GM12878 (cell line): ENCODE measurements around the gene SNX10. TPM values are rescaled to one million over a fixed set of nuclear protein-coding genes. Genes with fewer than 3 reads are reported as not detected.

Experiments
- GATAD2B ChIP-seq: fragments of 450-650 bp; conservative IDR thresholded peaks from 2 replicates; pipeline ENCODE4 v1.6.1; 2017; ENCODE audit warnings: low read depth, mild to moderate bottlenecking, moderate library complexity
- HDGF ChIP-seq: fragments of 450-650 bp; IDR thresholded peaks from 2 replicates; pipeline ENCODE4 v1.6.1; 2016; ENCODE audit warnings: antibody characterized with exemption
- IKZF2 ChIP-seq, 2 experiments: fragments of 450-650 bp; IDR thresholded peaks; 2 replicates each; pipeline ENCODE4 v1.6.1; 2017; ENCODE audit warnings: mild to moderate bottlenecking in 2 of 2, moderate library complexity in 2 of 2
- IRF4 ChIP-seq: IDR thresholded peaks from 2 replicates; pipeline ENCODE4 v1.6.1; 2011; ENCODE audit warnings: low read depth, low read length
- KAT2A ChIP-seq: conservative IDR thresholded peaks from 2 replicates; pipeline ENCODE4 v1.6.1; 2011; ENCODE audit warnings: low read depth, low read length; ENCODE audit not compliant: control insufficient read depth
- MTA2 ChIP-seq: fragments of 450-650 bp; IDR thresholded peaks from 2 replicates; pipeline ENCODE4 v1.6.1; 2016; ENCODE audit warnings: low read depth, mild to moderate bottlenecking, moderate library complexity
- RAD51 ChIP-seq: fragments of 450-650 bp; IDR thresholded peaks from 2 replicates; pipeline ENCODE4 v1.6.1; 2016; ENCODE audit warnings: moderate library complexity, mild to moderate bottlenecking, inconsistent platforms
- RUNX3 ChIP-seq: IDR thresholded peaks from 2 replicates; pipeline ENCODE4 v1.6.1; 2012; ENCODE audit warnings: low read length, inconsistent platforms
- SMARCA5 ChIP-seq: fragments of 450-650 bp; IDR thresholded peaks from 2 replicates; pipeline ENCODE4 v1.6.1; 2017; ENCODE audit warnings: mild to moderate bottlenecking
- STAT3 ChIP-seq: IDR thresholded peaks from 2 replicates; pipeline ENCODE4 v1.6.1; 2011; ENCODE audit warnings: low read depth, low read length, improper control_type of control experiment
- SUZ12 ChIP-seq: fragments of 200-600 bp; sonication (generic); IDR thresholded peaks from one replicate; pipeline ENCODE4 v1.6.1; 2018; ENCODE audit warnings: antibody characterized with exemption, mild to moderate bottlenecking; ENCODE audit not compliant: unreplicated experiment
- USF2 ChIP-seq: IDR thresholded peaks from 2 replicates; pipeline ENCODE4 v1.6.1; 2011; ENCODE audit warnings: low read depth, low read length, improper control_type of control experiment, borderline replicate concordance
- ZNF592 ChIP-seq: fragments of 450-650 bp; IDR thresholded peaks from 2 replicates; pipeline ENCODE4 v1.6.1; 2017; ENCODE audit warnings: mild to moderate bottlenecking, moderate library complexity
- ZNF622 ChIP-seq: fragments of 450-650 bp; IDR thresholded peaks from 2 replicates; pipeline ENCODE4 v1.6.1; 2017; ENCODE audit warnings: mild to moderate bottlenecking, inconsistent platforms
- ZSCAN29 ChIP-seq: fragments of 450-650 bp; IDR thresholded peaks from 2 replicates; pipeline ENCODE4 v1.6.1; 2017; ENCODE audit warnings: mild to moderate bottlenecking, moderate library complexity
- ZZZ3 ChIP-seq: IDR thresholded peaks from 2 replicates; pipeline ENCODE4 v1.6.1; 2011; ENCODE audit warnings: low read depth; ENCODE audit not compliant: control insufficient read depth, insufficient read length
- polyA plus RNA-seq, 11 experiments: library from polyadenylated mRNA; depleted of rRNA in 4 of 11; unstranded in 6 of 11; stranded (reverse) in 5 of 11; fragments of >200 nt; fragmentation: Nextera tagmentation in 4 of 11; fragmentation: Illumina TruSeq in 1 of 11; extraction: Ambion mirVana in 4 of 11; extraction: Trizol in 1 of 11; gene quantifications; 1 replicate in 1 of 11; 2 replicates in 10 of 11; pipeline versions ENCODE4 v1.2.1 to v1.2.3, GENCODE V29; 2011 to 2016; ENCODE audit warnings: inconsistent platforms in 2 of 11, missing spikeins in 2 of 11, low read depth in 1 of 11
- total RNA-seq, 4 experiments: library from RNA; depleted of rRNA in 3 of 4; stranded (reverse); fragments of >200 nt in 3 of 4; fragmentation: Illumina TruSeq in 1 of 4; extraction: Trizol in 1 of 4; gene quantifications; 2 replicates each; pipeline versions ENCODE4 v1.2.1 to v1.2.3, GENCODE V29; 2013 to 2021

The SNX10 gene
- total and polyA plus RNA-seq, 10 of the 15 experiments (the other 5 are each of a cell fraction or from before 2014, with no cell fraction given), result 22.0 to 56.2 (median 30.1) TPM

- TF ChIP-seq STAT3, result no peak
- TF ChIP-seq RUNX3, result peak; percentile 80
- TF ChIP-seq RAD51, result no peak
- peak; percentile 41; the same call in 1 of the 2 replicates for TF ChIP-seq HDGF
- no peak for TF ChIP-seq SUZ12
- no peak for TF ChIP-seq ZNF622
- no peak for TF ChIP-seq MTA2
- no peak for TF ChIP-seq ZSCAN29
- TF ChIP-seq KAT2A, result no peak
- 0 out of 2 replicates have a peak, but pooled peaks have one; percentile 11 for TF ChIP-seq SMARCA5
- peak; percentile 67 to 84; a peak in 2 of 4 replicates for TF ChIP-seq IKZF2 (IDR thresholded peaks at IDR 0.05)
- 0 out of 2 replicates have a peak, but pooled peaks have one; percentile 41 for TF ChIP-seq IRF4
- no peak for TF ChIP-seq USF2
- TF ChIP-seq ZZZ3, result no peak
- 0 out of 2 replicates have a peak, but pooled peaks have one; percentile 5 for TF ChIP-seq GATAD2B
- TF ChIP-seq ZNF592, result no peak
Measured at GRCh38 chr7:26329520-26330255, 38.0 kb downstream of the SNX10 start (continued).
